Fibroblast of lung (primary cell): ENCODE measurements around the gene LRMDA.

Source experiments
- CTCF ChIP-seq, 2 donors: IDR thresholded peaks in 1 of 2; conservative IDR thresholded peaks in 1 of 2; 1 replicate in 1 of 2; 2 replicates in 1 of 2; pipeline ENCODE4 v1.5.1; 2011 to 2012; ENCODE audit warnings: low read length in 2 of 2, control low read depth in 1 of 2, inconsistent platforms in 1 of 2, low read depth in 1 of 2, mild to moderate bottlenecking in 1 of 2
- EZH2 ChIP-seq: IDR thresholded peaks from 2 replicates; pipeline ENCODE4 v1.5.1; 2012; ENCODE audit warnings: low read length, control low read depth, mild to moderate bottlenecking; ENCODE audit errors: missing control alignments

GRCh38 chr10:76017733-76018433 lies 586.5 kb downstream of the LRMDA start:
- TF ChIP-seq CTCF (conservative IDR thresholded peaks at IDR 0.05 in 1 of 2, IDR thresholded peaks at IDR 0.05 in 1 of 2; ENCODE audit: low read depth in 1 of 2, low read length in 2 of 2) (no peak), EZH2 (no peak)
